GM18511 (cell line): ENCODE results near the gene SLC6A1.
A peak's percentile ranks its signal among the peaks of the same experiment; 100 is the strongest.

Source experiments
- ATAC-seq: cut with Tn5 transposase; IDR thresholded peaks from one replicate; pipeline ENCODE4 v1.9.1; 2021; ENCODE audit warnings: mild to moderate bottlenecking, moderate library complexity; ENCODE audit not compliant: unreplicated experiment

SLC6A1 gene

DNA sequence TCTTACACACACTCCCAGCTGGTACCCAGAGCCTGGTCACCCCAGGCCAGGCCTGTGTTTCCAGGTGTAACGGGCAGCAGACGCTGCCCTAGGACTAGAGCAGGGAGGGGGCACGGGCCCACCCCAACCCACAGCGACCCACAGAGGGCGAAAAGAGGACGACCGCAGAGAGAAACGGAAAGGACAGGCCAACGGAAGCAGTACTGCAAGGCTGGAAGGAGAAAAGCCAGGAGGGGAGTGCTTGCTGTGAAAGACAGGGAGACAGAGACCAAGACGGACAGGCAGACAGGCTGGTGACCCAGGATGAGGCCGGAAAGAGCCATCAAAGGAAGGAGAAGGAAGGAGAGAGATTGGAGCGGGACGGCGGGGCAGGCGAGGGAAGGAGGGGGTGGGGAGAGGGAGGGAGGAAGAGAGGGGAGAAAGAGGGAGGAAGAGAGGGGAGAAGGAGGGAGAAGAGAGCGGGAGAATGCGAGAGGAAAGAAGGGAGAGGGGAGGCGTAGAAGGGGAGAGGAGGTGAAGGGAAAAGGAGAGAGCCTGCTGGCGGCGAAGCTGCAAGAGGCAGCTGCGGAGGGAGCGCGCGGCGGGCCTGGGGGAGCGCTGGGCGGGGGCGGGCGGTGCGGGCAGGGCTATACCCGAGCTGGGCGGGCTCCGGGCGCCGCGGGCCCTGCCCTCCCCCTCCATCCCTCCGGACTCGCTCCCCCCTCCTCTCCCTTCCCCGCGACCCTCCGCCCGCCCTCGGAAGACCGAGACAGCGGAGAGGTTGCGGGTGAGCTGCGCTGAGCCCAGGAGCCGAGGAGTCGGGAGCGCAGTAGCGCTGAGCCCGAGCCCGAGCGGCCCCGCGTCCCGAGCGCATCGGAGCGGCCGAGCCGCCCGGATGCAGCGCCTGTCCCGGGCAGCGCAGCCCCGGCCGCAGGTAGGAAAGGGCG lies at the start of gene SLC6A1:
TSS of gene SLC6A1 (plus strand) at position 732 of the 926 bp plus-strand sequence. CDS start 24,464 bp downstream, outside the sequence.
- no peak for ATAC-seq

DNA sequence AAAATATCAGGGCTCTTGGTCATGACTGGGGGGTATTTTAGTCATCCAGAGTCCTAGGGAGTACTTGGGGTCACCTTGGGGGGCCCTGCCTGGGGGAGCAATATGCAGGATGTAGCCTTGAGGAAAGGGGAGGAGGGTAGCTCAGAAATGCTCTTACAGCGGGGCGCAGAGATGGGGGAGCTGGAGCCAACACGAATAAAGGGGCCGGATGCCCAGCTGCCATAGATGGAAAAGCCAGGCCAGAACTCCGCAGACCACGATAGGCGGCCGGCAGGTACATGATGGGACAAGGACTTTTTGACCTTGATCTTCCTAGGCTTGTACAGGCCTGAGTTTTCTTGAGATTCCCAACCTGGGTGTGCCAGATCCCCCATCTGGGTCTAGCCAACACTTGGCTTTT lies 47.7 kb upstream of the SLC6A1 start:
- ATAC-seq: no peak

DNA sequence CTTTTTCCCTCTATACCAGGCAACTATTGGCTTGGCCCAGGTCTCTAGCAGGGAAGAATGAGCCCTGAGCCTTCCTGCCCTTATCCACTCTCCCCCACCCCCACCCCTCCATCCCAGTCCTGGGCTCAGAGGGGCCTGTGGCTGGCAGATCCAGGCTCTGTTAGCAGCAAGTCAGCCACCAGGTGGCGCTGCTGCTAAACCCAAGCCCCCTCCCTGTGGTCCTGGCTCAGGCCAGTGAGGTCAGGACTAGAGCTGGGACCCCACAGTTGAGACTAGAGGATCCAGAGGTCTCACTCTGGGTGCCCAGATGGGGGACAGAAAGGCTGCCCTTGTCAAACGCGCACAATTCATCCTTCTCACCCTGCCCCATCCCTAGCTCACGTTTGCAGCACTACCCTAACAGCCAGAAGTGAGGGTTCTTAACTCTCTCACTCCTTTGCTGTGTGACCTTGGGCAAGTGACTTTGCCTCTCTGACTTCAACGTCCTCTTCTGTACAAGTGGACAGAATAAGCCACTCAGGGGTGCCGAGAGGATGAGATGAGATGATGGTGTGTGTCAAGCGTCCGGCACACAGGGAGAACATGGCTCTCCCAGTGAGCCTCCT lies 46.8 kb upstream of the SLC6A1 start:
- ATAC-seq: peak; percentile 68

DNA sequence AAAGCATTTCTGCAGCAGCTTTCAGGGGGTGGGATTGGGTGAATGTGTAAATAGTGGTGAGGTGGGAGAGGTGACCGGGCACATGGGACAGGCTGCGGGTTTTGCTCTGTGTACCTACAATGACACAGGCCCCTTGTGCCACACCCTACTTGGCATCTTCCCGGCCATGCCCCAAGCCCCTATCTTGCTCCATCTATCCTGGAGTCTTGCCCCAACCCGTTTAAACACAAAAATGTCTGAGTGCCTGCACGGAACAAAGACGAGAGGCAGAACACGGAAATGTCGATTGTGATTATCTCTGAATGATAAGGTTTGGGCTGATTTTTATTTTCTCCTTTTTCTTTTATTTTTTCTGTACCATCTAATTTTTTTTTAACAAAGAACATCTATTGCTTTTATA lies 46.0 kb upstream of the SLC6A1 start:
- ATAC-seq: no peak

DNA sequence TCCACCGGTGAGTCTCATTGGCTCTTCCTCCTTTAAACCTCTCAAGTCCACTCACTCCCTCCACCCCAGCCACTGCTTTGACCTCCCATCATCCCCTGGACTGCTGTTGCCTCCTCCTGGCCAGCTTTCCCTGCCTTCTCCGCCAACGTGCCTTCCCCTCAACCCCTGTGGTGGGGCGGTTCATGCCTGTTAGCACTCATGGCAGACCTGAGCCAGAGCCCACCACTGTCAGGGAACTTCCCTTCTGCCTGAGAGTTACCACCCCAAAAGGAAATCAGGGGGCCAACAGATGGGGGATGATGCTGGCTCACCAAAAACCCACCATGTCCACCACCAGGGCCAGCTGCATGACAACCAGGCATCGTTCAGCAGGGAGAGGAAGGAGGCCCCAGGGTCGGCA lies 44.2 kb upstream of the SLC6A1 start:
- ATAC-seq: no peak

DNA sequence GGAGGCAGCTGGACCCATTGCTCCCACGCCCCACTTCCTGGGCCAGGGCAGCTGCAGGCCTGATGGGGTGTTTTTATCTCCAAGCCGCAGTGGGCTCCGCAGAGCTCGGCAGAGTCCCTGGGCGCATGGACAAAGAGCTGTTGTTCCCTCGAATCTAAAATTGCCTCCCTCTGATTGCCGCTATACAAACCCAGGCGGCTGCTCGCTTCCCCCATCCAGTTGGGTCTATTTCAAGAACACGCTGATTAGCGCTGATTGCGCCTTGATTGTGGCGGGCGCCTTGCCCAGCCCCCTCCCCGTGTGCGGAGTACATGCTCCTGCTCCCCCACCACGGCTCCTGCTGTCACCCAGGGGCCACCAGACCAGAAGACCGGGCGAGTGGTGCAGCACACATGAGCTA lies 43.4 kb upstream of the SLC6A1 start:
- no peak for ATAC-seq

DNA sequence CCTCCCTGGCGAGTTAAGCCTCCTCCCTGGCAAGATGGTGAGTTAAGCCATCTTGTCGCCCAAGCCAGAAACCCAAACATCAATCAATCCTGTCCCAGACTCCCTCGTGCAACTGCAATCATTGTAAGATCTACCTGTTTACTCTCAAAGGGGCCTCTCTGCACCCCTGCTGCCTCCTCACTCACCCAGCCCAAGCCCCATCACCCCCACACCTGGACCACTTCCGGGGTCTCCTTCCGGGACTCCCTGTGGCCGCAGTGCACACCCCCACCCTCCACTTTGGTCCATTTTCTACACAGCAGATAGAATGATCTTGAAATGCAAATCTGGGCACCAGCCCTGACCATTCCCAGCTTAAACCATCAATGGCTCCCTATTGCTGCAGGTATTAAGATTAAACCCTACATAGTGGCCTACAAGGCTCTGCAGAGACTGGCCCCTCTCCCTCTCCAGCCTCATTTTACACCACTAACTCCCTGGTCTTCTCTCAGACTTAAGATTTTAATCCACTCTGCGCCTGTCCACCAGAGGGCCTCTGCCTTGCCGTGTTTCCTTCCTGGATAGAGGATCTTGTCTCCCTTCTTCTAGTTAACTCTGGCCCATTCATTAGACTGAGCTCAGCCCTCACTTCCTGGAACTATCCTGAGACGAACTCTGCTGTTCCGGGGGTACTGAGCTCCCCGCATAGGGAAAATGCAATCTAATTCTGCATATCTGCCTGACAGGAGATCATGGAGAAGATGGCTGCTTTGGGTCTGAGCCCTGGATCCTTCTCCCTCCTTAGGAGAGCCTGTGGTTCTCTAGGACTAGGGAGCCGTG lies 41.9 kb upstream of the SLC6A1 start:
- ATAC-seq: no peak

DNA sequence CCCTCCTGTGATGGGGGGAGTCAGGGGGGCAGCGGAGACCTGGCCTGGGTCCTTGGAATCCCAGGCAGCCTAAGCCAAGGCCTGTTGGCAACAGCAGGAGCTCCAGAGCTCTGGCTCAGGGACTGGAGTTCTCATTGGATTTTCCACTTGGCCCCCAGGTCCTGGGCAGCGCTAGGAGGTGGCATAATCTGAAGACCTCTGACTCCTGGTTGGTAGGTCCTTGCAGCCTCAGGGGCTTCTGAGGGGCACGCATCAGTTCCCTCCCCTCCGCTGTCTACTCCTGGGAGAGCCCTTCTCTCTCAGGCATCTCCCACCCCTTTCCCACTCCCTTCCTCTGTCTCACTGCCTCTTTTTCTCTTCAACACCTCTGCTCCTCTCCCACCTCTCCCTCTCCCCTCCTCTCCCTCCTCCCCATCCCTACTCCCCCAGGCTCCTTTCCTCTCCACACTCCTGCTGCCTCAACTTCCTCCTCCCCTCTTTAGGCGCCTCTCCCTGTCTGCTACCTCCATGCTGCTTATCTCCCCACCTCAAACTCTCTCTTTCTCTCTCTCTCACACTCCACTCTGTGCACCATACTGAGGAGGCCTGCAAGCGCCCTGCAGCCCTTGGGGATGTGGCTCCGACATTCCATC lies 41.1 kb upstream of the SLC6A1 start:
- no peak for ATAC-seq

DNA sequence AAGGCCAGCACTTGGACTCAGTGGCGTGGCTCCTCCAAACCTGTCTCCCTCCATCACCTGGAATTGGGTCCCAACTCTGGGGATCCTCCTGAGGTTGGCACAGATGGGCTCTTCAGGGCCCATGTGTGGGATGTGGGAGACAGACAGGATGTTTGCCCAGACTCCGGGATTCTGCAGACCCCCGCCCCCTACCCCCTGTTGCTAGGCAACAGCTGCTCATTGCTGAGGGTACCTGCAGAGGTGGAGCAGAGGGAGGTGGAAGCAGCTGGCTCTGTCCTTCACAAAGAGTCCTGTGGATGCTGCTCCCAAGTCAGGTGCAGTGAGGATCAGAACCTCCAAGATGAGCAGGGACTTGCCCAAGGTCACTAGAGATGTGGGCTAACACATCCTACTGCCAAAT lies 40.0 kb upstream of the SLC6A1 start:
- ATAC-seq: no peak

DNA sequence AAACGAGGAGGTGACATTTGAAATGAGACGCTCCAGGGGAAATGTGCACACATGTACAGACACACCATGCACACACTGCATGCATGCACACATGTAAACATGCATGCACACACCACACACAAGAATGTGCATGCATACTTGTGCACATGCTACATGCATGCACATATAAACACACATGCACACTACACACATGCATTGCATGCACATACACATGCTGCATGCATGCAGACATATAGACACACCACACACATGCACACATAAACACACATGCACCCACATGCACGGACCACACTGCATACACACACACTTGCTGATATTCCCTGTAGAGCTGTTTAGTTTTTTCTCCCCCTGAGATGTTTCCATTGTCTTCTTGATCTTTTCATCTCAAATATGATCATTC lies 37.8 kb upstream of the SLC6A1 start:
- ATAC-seq: no peak

DNA sequence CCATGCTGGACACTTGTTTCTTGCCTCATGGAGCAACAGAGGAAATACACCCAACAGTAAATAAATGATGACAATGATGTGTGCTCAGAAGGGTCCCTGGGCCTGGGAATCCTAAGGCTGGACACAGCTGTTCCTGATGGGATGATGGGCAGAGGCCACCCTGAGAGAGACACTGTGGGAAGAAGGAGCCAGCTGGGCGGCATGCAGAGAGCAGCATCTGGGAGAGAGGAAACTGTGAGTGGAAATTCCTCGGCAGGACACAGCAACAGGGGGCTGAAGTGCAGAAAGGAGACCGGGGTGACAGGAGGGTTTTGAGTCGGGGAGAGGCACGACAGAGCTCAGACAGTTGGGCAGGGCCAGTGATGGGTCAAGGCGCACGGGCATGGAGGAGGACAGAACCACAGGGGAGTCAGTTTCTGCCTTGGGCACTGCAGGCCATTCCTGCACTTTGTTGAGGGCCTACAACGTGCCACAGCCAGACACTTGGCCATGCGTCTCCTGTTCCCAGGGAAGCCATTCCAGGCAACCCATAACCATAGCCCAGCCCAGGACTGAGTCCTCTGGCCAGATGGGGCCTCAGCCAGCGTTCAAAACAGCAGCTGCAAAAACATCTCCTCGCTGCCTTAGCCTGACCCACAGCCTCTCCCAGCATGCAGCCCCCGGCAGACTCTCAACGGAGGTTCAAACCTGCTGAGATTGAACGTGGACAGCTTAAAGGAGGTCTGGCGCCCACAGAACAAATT lies 36.7 kb upstream of the SLC6A1 start:
- ATAC-seq: no peak

DNA sequence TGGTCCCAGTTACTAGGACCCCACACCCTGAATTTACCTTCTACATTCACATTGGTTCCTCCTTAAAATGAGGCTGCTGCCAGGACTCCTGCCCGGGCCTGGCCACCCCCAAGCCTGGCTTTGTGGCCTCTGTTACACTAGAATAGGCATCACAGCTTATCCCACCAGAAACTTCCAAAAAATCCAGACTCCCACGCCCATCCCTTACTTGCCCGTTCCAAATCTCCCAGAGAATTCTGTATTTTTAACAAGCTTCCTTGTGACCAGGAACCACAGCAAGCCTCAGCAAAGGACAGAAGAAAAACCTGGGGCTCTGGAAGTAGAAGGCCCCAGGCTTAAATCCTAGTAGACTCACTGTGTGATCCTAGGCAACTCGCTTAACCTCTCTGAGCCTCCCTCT lies 36.0 kb upstream of the SLC6A1 start:
- no peak for ATAC-seq

DNA sequence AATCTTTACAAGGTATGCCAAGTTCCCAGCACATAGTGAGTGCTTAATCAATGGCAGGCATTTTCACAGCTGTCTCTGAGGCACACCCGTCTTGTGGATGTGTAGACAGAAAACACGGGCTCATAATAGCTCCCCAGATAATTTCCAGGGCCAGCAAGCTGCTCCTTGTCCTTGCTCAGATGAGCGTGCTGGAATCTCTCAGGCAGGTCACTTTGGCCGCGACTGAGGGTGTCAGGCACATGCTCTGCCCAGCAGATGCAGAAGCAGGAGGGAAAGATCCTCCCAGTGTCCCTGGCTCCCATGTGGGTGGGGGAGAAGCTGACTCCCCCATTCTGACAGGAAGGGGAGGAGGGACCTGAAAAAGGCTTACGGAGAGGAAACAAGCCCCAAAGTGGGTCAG lies 35.6 kb upstream of the SLC6A1 start:
- ATAC-seq: no peak

DNA sequence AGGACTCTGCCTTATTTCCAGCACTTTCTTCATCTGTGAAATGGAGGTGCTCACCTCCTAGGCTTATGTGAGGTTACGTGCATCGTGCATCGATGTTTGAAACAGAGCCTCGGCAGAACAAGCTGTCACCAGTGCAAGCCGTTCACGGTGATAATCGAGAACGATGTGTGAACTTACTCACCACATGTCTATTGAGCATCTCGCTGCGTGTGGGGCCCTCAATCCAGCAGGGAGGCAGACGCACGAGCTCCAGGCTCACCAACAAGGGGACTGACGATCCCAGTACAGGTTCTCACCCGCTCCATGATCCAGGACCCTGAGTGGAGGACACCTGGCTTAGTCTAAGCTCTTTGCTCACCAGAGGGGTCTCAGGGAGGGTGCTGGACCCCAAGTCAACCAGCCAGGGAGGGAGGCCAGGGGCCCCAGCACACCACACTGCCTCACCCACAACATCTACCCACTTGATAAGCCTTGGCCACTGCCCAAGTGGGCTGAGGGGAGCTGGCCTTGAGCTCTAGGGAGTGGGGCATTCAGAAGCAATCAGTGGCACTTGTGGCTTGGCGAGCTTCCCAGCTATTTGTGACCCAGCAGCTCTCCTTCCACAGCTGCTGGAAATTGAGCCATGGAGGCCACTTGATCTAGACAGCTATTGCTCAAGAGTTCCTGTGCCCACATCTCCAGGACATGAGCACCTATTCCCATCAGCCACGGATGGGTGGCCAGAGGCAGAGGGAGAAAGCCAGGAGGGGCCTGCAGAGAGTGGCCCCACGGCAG lies 34.4 kb upstream of the SLC6A1 start:
- ATAC-seq: no peak

DNA sequence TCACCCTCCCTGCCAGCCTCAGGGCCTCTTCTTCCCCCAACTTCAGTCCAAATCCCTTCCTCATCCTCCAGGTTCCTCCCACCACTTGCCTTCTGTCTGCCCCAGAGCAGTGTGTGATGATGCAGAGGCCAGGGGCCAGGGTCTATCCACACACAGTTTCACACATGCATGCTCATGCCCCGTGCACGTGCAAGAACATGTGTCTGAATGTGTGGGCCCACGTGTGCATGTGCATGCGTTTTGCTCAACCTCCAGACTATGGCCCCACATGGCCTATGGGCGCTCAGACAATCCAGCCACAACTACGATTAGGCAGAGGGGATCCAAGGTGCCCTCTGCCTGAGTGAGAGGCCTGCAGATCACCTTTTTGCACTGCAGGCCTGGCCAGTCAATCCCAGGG lies 32.3 kb upstream of the SLC6A1 start:
- ATAC-seq: no peak

DNA sequence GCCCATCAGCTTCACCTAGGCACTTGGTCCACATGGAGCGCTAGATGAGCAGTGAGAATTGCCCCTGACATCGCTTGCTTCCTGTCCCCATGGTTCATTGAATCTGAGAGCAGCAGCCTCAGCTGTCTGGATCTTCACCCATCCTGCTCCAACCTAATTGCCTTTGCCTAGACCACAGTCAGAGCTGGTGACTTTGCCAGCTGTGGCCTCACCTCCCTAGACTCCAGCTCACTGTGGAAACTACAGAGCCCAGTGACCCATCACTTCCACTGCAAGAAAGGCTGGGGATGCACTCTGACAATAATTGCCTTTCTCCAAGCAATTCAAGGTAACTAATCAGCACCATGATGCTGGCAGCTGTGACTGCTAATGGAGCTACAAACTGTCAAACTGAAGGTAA lies 30.6 kb upstream of the SLC6A1 start:
- ATAC-seq: no peak

DNA sequence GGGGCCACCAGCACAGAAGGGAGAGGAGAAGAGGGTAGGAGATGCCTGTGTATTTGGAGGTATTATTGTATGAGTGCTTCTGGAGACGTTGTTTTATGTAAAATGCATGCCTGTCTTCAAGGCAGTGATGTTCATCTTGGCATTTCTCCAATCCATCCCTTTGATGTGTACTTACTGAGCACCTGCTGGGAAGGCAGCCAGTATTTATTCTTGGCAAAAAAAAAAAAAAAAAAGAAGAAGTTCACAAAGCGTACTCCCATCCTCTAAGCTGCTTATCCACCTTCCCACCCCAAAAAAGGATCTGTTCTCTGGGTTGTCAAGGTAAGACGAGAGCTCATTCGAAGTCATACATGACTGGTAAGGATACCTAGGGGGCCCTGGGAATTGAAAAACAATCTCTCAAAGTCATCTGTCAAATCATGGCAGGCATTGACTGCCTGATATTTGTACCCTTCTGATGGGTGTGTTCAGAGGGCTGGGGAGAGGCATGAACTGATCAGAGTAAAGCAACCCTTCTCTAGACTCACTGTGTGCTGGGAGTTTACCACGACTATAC lies 30.0 kb upstream of the SLC6A1 start:
- ATAC-seq: no peak

DNA sequence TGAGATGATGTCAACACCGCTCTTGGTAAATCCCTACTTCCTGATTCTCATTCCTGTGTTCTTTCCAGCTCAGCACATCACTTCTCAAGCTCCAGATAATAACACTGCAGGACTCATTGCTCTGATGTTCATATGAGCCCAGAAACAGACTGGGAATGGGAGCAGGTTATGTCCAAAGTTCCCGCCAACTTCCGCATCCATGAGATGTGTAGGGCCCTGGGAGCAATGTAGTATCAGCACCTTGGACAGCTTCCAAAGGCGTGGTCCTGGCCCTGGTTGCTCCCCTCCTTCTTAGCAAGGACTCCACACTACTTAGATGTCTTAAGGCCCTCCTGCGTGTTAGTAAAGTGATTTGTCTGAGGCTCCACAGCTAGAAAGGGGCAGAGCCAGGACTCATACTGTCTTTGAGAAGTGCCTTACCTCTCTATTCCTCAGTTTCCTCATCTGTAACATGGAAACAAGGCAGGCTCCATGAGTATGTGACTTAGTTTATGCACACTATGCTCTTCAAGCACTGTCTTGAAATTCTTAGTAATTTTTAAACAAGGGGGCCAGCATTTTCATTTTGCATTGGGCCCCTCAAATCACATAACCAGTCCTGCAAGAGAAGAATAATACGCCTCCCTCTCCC lies 27.9 kb upstream of the SLC6A1 start:
- no peak for ATAC-seq

DNA sequence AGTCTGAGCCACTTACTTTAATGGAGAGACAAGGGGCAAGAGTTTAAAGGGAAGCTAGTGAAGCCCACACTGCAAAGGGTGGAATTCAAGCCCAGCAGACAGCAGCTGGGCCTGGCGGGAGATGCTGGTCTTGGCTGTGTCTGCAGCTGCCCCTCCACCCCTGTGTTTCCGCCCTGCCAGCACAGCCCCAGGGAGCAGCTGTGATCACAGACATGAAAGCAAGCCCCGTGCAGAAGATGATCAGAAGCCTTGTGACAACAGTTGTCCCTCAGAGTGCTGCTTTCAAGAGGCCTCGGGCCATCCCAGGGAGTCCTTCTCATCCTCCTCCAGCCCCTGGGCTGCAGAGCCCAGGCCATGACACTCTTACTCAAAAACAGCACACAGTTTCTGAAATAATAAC lies 24.1 kb upstream of the SLC6A1 start:
- no peak for ATAC-seq
